ENCODE data around the gene SERPINB1. TPM values are rescaled to one million over a fixed set of nuclear protein-coding genes. Genes with fewer than 3 reads are reported as not detected.
"Not testable (repeated sequence)": the region's sequence is repeated elsewhere in the genome, so short reads cannot be mapped to it uniquely, and the experiment has no call there.

SERPINB1 gene
- total RNA-seq, 1 experiment from 2014 or later = 73.2 TPM

- no peak for TF ChIP-seq CBX3 (IDR thresholded peaks at IDR 0.05; ENCODE audit: low read depth)
- no peak for TF ChIP-seq SIN3A (IDR thresholded peaks at IDR 0.05; ENCODE audit: low read depth)
- TF ChIP-seq MAX (IDR thresholded peaks at IDR 0.05) = no peak
- no peak for TF ChIP-seq ELF1 (IDR thresholded peaks at IDR 0.05; ENCODE audit: borderline replicate concordance, low read depth)
- no peak for TF ChIP-seq YY1 (IDR thresholded peaks at IDR 0.05; ENCODE audit: extremely low read depth, insufficient replicate concordance, low read depth, low read length)
- no peak for TF ChIP-seq FOSL1 (IDR thresholded peaks at IDR 0.05; ENCODE audit: low read depth)
- no peak for TF ChIP-seq POLR2A (IDR thresholded peaks at IDR 0.05; ENCODE audit: borderline replicate concordance, extremely low read depth, insufficient read depth, insufficient read length)
- no peak for TF ChIP-seq EZH2 (IDR thresholded peaks at IDR 0.05)
Observed at GRCh38 chr6:2881423-2881822, 39.8 kb upstream of the SERPINB1 start (continued).

- H3K4me3 ChIP-seq (replicated peaks in 1 of 2; ENCODE audit: low read depth in 1 of 2, low read length in 2 of 2); DNase-seq (ENCODE audit: low read depth, low spot score); ATAC-seq; H3K36me3 ChIP-seq (ENCODE audit: control insufficient read depth in 1 of 2, insufficient read depth in 2 of 2, low read length in 2 of 2); H4K20me1 ChIP-seq (ENCODE audit: insufficient read depth); H3K9me3 ChIP-seq (ENCODE audit: control insufficient read depth in 1 of 2, insufficient read depth in 1 of 2, low read depth in 1 of 2, low read length in 2 of 2); H3K79me2 ChIP-seq (ENCODE audit: insufficient read depth, low read length); RAD21 ChIA-PET (ENCODE audit: low non-redundant PET in 1 of 2, low total read pairs in 2 of 2, uncharacterized antibody in 2 of 2, unreplicated experiment in 2 of 2); BruUV-seq (replicated peaks); H3K4me2 ChIP-seq (ENCODE audit: low read length); CTCF ChIA-PET; H3K27ac ChIP-seq (ENCODE audit: low read depth, low read length); H2AFZ ChIP-seq (ENCODE audit: low read depth, low read length, poor library complexity, severe bottlenecking); H3K9ac ChIP-seq (ENCODE audit: low read length); H3K9me2 ChIP-seq (ENCODE audit: insufficient read depth); intact Hi-C loops (cut with micrococcal nuclease); H3K27me3 ChIP-seq (ENCODE audit: insufficient read depth, low read length): not testable (repeated sequence)
- POLR2A ChIA-PET = interaction anchor here (1.2 kb wide), 1 partner anchor 17 kb away, joined by 4 read pairs; no protein-coding TSS in a partner anchor
- H3K4me1 ChIP-seq (ENCODE audit: control insufficient read depth in 1 of 2, insufficient read depth in 2 of 2, low read length in 2 of 2) = peaks cover 26 to 31% of the 10 kb centered on the region in 2 experiments
Observed at GRCh38 chr6:2880156-2880555, 38.5 kb upstream of the SERPINB1 start.

GRCh38 chr6:2877960-2878359 is 36.3 kb upstream of the SERPINB1 start:
- ChIA-PET RAD21 (ENCODE audit: low non-redundant PET in 1 of 2, low total read pairs in 2 of 2, uncharacterized antibody in 2 of 2, unreplicated experiment in 2 of 2) (interaction anchor here in 1 of 2 experiments (0.8 kb wide), 1 partner anchor 87 kb away, joined by 5 read pairs; no protein-coding TSS in a partner anchor), CTCF (interaction anchor here (2.6 kb wide), 1 partner anchor 87 kb away, joined by 11 read pairs; no protein-coding TSS in a partner anchor), POLR2A (interaction anchor here (1.4 to 2.7 kb wide), 2 partner anchors 10 to 20 kb away, joined by 3 to 20 read pairs; no protein-coding TSS in a partner anchor)
- Histone ChIP-seq H3K9me3 (ENCODE audit: control insufficient read depth in 1 of 2, insufficient read depth in 1 of 2, low read depth in 1 of 2, low read length in 2 of 2) (no peaks in the 10 kb centered on the region), H4K20me1 (ENCODE audit: insufficient read depth) (no peaks in the 10 kb centered on the region), H3K9me2 (ENCODE audit: insufficient read depth) (no peaks in the 10 kb centered on the region), H2AFZ (ENCODE audit: low read depth, low read length, poor library complexity, severe bottlenecking) (no peak overlapping the region), H3K79me2 (ENCODE audit: insufficient read depth, low read length) (no peaks in the 10 kb centered on the region), H3K36me3 (ENCODE audit: control insufficient read depth in 1 of 2, insufficient read depth in 2 of 2, low read length in 2 of 2) (no peaks in the 10 kb centered on the region), H3K4me1 (ENCODE audit: control insufficient read depth in 1 of 2, insufficient read depth in 2 of 2, low read length in 2 of 2) (peaks cover 29 to 39% of the 10 kb centered on the region in 2 experiments), H3K27ac (ENCODE audit: low read depth, low read length) (peak overlapping the region; percentile 76), H3K4me3 (replicated peaks in 1 of 2; ENCODE audit: low read depth in 1 of 2, low read length in 2 of 2) (peak overlapping the region in 1 of 2 experiments; percentile 47; a peak in 1 of 4 replicates), H3K4me2 (ENCODE audit: low read length) (peak overlapping the region; percentile 80), H3K9ac (ENCODE audit: low read length) (peak overlapping the region; percentile 63), H3K27me3 (ENCODE audit: insufficient read depth, low read length) (no peaks in the 10 kb centered on the region)
- intact Hi-C loops (cut with micrococcal nuclease) = no loop called here
- ATAC-seq (no peak; the same call in 1 of the 2 replicates), DNase-seq (ENCODE audit: low read depth, low spot score) (no peak)
- BruUV-seq (replicated peaks) = no TSS peak
- TF ChIP-seq YY1 (IDR thresholded peaks at IDR 0.05; ENCODE audit: extremely low read depth, insufficient replicate concordance, low read depth, low read length) (no peak), EGR1 (IDR thresholded peaks at IDR 0.05; ENCODE audit: low read depth) (no peak), FOSL1 (IDR thresholded peaks at IDR 0.05; ENCODE audit: low read depth) (no peak), CEBPB (IDR thresholded peaks at IDR 0.05; ENCODE audit: low read depth) (no peak), JUND (IDR thresholded peaks at IDR 0.05) (no peak; the same call in 1 of the 2 replicates), REST (IDR thresholded peaks at IDR 0.05; ENCODE audit: low read depth) (no peak), ZBTB33 (IDR thresholded peaks at IDR 0.05; ENCODE audit: extremely low read depth, insufficient replicate concordance, low read length) (no peak)
